Skeletal muscle cell (primary cell): ENCODE data around the gene NOTCH4.

ENCODE experiments used
- DNase-seq: peaks from one replicate; pipeline ENCODE4 v3.0.0-alpha.2; 2010; ENCODE audit warnings: low read depth
- H3K4me3 ChIP-seq: 2 replicates; pipeline ENCODE4 v1.5.1; 2011; ENCODE audit warnings: low read depth, mild to moderate bottlenecking, control low read depth, low read length, moderate library complexity

The NOTCH4 gene

GRCh38 chr6:32151181-32151862 lies 72.5 kb downstream of the NOTCH4 start:
- DNase-seq, result no peak
- H3K4me3 ChIP-seq, result peak overlapping the region; percentile 78

- no peak overlapping the region for H3K4me3 ChIP-seq
These were observed 73.7 kb downstream of the NOTCH4 start for GRCh38 chr6:32149932-32150870.

GRCh38 chr6:32149092-32149755 lies 74.6 kb downstream of the NOTCH4 start:
- DNase-seq, result no peak
- peak overlapping the region; percentile 20 for H3K4me3 ChIP-seq

More at GRCh38 chr6:32149932-32150870, 73.7 kb downstream of the NOTCH4 start:
- DNase-seq, result no peak

GRCh38 chr6:32148289-32149091 lies 75.4 kb downstream of the NOTCH4 start:
- H3K4me3 ChIP-seq, result peak overlapping the region; percentile 21
- DNase-seq, result no peak

GRCh38 chr6:32147401-32148132 lies 76.3 kb downstream of the NOTCH4 start:
- no peak for DNase-seq
- no peak overlapping the region for H3K4me3 ChIP-seq

- H3K4me3 ChIP-seq, result no peak overlapping the region
- DNase-seq, result no peak
These were observed 77.2 kb downstream of the NOTCH4 start for GRCh38 chr6:32146687-32147086.

GRCh38 chr6:32146287-32146686 lies 77.6 kb downstream of the NOTCH4 start:
- H3K4me3 ChIP-seq, result no peak overlapping the region
- no peak for DNase-seq
